Measurements from ENCODE around the gene BCAT1.

- no peak for TF ChIP-seq CTCF (IDR thresholded peaks at IDR 0.05)
- no peak for TF ChIP-seq POLR2A (IDR thresholded peaks at IDR 0.05)
- TF ChIP-seq POLR2AphosphoS5 (IDR thresholded peaks at IDR 0.05), result no peak
Measured at GRCh38 chr12:24848941-24849477, 99.9 kb downstream of the BCAT1 start.
